ENCODE measurements around the gene LIPC.

DNA sequence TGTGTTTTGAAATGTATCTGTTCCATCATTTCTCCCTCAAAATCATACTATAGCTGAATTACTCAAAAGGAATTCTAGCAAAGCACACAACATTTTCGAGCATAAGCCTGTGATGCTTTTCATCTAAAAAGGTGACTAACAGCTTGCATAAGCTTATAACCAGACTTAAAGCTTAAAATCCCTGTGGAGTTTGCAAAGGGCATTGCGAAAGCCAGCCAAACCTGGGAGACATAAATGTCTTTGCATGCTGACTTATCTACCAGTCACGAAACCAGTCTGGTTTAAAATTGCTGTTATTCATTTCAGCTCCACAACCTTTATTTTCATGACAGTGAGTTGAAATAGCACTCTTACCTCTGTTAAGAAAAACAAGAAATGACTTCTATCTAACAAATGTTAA, 35.6 kb upstream of the LIPC start:
- TF ChIP-seq FOXP4 (CRISPR knock-in tag; IDR thresholded peaks at IDR 0.05) (no peak), ELF4 (CRISPR knock-in tag; IDR thresholded peaks at IDR 0.05; ENCODE audit: low read depth) (no peak), NR2C2 (CRISPR knock-in tag; IDR thresholded peaks at IDR 0.05) (no peak), ZBTB43 (CRISPR knock-in tag; IDR thresholded peaks at IDR 0.05) (no peak), GTF2I (CRISPR knock-in tag; conservative IDR thresholded peaks at IDR 0.05) (no peak)
- TF ChIP-seq, protein P1, sequence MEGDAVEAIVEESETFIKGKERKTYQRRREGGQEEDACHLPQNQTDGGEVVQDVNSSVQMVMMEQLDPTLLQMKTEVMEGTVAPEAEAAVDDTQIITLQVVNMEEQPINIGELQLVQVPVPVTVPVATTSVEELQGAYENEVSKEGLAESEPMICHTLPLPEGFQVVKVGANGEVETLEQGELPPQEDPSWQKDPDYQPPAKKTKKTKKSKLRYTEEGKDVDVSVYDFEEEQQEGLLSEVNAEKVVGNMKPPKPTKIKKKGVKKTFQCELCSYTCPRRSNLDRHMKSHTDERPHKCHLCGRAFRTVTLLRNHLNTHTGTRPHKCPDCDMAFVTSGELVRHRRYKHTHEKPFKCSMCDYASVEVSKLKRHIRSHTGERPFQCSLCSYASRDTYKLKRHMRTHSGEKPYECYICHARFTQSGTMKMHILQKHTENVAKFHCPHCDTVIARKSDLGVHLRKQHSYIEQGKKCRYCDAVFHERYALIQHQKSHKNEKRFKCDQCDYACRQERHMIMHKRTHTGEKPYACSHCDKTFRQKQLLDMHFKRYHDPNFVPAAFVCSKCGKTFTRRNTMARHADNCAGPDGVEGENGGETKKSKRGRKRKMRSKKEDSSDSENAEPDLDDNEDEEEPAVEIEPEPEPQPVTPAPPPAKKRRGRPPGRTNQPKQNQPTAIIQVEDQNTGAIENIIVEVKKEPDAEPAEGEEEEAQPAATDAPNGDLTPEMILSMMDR (IDR thresholded peaks at IDR 0.05), result no peak
